Measurements from ENCODE around the gene PSME3. TPM values are rescaled to one million over a fixed set of nuclear protein-coding genes. Genes with fewer than 3 reads are reported as not detected.
"Not testable (repeated sequence)": the region's sequence is repeated elsewhere in the genome, so short reads cannot be mapped to it uniquely, and the experiment has no call there.

Gene PSME3
- total RNA-seq, 1 donor from 2014 or later: 62.6 TPM

DNA sequence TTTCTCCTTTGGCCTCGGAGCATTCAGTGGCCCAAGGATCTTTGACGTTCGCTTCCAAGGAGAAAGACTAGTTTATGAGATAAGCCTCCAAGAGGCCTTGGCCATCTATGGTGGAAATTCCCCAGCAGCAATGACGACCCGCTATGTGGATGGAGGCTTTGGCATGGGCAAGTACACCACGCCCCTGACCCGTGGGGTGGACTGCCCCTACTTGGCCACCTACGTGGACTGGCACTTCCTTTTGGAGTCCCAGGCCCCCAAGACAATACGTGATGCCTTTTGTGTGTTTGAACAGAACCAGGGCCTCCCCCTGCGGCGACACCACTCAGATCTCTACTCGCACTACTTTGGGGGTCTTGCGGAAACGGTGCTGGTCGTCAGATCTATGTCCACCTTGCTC is 19.2 kb downstream of the PSME3 start:
- Histone ChIP-seq H3K27me3 (ENCODE audit: low read depth) (peaks cover 13% of the 10 kb centered on the region), H3K4me3 (peak overlapping the region; percentile 56), H3K9me3 (replicated peaks) (no peaks in the 10 kb centered on the region), H3K27ac (replicated peaks) (peak overlapping the region; percentile 52), H3K4me1 (peaks cover 16% of the 10 kb centered on the region), H3K36me3 (no peaks in the 10 kb centered on the region)
- intact Hi-C loops (cut with micrococcal nuclease): no loop called here
- TF ChIP-seq, protein P1, sequence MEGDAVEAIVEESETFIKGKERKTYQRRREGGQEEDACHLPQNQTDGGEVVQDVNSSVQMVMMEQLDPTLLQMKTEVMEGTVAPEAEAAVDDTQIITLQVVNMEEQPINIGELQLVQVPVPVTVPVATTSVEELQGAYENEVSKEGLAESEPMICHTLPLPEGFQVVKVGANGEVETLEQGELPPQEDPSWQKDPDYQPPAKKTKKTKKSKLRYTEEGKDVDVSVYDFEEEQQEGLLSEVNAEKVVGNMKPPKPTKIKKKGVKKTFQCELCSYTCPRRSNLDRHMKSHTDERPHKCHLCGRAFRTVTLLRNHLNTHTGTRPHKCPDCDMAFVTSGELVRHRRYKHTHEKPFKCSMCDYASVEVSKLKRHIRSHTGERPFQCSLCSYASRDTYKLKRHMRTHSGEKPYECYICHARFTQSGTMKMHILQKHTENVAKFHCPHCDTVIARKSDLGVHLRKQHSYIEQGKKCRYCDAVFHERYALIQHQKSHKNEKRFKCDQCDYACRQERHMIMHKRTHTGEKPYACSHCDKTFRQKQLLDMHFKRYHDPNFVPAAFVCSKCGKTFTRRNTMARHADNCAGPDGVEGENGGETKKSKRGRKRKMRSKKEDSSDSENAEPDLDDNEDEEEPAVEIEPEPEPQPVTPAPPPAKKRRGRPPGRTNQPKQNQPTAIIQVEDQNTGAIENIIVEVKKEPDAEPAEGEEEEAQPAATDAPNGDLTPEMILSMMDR (IDR thresholded peaks at IDR 0.05; ENCODE audit: borderline replicate concordance): no peak
- no peak for DNase-seq

DNA sequence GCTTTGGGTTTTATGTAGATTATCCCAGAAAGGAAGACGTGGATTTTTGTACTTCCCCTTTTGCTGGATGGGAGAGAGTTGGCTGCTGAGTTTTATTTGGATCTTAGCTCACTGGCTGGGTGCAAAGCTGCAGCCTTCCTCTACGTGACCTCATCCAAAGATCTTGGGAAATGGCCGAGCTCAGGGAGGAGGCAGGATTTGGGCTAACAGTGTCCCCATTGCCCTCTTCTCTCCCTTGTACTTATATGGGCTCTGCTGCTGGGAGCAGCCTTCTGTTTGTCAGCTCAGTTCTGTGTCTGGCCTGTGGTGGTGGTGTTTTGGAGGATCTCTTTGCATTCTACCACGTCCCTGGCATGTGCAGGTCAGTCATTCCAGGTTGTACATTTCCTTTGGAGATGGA is 19.8 kb downstream of the PSME3 start:
- TF ChIP-seq, protein P1 (IDR thresholded peaks at IDR 0.05; ENCODE audit: borderline replicate concordance): no peak
- DNase-seq: no peak
- H3K4me1 ChIP-seq: peaks cover 14% of the 10 kb centered on the region
- peak overlapping the region; percentile 56 for H3K4me3 ChIP-seq
- intact Hi-C loops (cut with micrococcal nuclease): no loop called here
- no peaks in the 10 kb centered on the region for H3K36me3 ChIP-seq
- no peaks in the 10 kb centered on the region for H3K9me3 ChIP-seq (replicated peaks)
- H3K27me3 ChIP-seq (ENCODE audit: low read depth): peaks cover 13% of the 10 kb centered on the region
- H3K27ac ChIP-seq (replicated peaks): peak overlapping the region; percentile 52

GRCh38 chr17:42853597-42853967 is 20.4 kb downstream of the PSME3 start:
- H3K4me3 ChIP-seq: peak overlapping the region; percentile 56
- peaks cover 14% of the 10 kb centered on the region for H3K4me1 ChIP-seq
- no peak for DNase-seq
- peak overlapping the region; percentile 52 for H3K27ac ChIP-seq (replicated peaks)
- H3K9me3 ChIP-seq (replicated peaks): no peaks in the 10 kb centered on the region
- intact Hi-C loops (cut with micrococcal nuclease): no loop called here
- H3K36me3 ChIP-seq: no peaks in the 10 kb centered on the region
- peaks cover 13% of the 10 kb centered on the region for H3K27me3 ChIP-seq (ENCODE audit: low read depth)
- TF ChIP-seq, protein P1 (IDR thresholded peaks at IDR 0.05; ENCODE audit: borderline replicate concordance): no peak

DNA sequence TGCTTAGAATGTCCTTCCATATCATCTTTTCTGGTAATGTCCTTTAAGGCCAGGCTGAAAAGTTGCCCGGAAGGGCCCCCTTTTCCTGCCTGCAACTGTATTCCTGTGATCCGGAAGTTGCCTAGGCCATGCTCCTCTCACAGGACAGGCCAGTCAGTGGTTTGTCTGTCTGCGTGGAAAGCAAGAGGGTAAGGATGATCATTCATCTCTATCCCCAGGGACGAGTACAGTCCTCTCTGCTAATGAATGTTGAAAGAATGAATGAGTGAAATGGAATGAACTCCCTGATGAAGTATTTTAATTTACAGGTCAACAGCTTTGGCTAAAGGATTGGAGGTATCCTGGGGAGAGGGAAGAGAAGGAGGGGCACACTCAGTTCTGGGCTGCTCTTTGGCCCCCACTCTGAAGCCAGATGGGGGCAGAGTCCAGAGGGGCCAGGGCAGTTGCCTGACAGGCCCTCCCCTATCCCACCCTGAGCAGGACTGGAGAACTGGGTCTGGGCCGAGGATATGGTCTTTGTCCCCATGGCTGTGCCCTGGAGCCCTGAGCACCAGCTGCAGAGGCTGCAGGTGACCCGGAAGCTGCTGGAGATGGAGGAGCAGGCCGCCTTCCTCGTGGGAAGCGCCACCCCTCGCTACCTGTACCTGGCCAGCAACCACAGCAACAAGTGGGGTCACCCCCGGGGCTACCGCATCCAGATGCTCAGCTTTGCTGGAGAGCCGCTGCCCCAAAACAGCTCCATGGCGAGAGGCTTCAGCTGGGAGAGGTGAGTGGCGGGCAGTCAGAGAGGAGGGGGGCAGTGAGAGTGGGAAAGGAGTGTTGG is 21.0 kb downstream of the PSME3 start:
- peak overlapping the region; percentile 52 for H3K27ac ChIP-seq (replicated peaks)
- peak overlapping the region; percentile 56 for H3K4me3 ChIP-seq
- no peaks in the 10 kb centered on the region for H3K36me3 ChIP-seq
- DNase-seq: no peak
- no peaks in the 10 kb centered on the region for H3K9me3 ChIP-seq (replicated peaks)
- TF ChIP-seq, protein P1 (IDR thresholded peaks at IDR 0.05; ENCODE audit: borderline replicate concordance): no peak
- H3K4me1 ChIP-seq: peaks cover 14% of the 10 kb centered on the region
- intact Hi-C loops (cut with micrococcal nuclease): no loop called here
- H3K27me3 ChIP-seq (ENCODE audit: low read depth): peaks cover 13% of the 10 kb centered on the region

- Histone ChIP-seq H3K27me3 (ENCODE audit: low read depth) (peaks cover 13% of the 10 kb centered on the region), H3K27ac (replicated peaks) (no peak overlapping the region), H3K4me3 (no peak overlapping the region), H3K4me1 (peaks cover 8% of the 10 kb centered on the region), H3K9me3 (replicated peaks) (no peaks in the 10 kb centered on the region), H3K36me3 (no peaks in the 10 kb centered on the region)
- TF ChIP-seq, protein P1 (IDR thresholded peaks at IDR 0.05; ENCODE audit: borderline replicate concordance): no peak
- DNase-seq: no peak
- intact Hi-C loops (cut with micrococcal nuclease): no loop called here
Measured at GRCh38 chr17:42855048-42855596, 21.9 kb downstream of the PSME3 start.

DNA sequence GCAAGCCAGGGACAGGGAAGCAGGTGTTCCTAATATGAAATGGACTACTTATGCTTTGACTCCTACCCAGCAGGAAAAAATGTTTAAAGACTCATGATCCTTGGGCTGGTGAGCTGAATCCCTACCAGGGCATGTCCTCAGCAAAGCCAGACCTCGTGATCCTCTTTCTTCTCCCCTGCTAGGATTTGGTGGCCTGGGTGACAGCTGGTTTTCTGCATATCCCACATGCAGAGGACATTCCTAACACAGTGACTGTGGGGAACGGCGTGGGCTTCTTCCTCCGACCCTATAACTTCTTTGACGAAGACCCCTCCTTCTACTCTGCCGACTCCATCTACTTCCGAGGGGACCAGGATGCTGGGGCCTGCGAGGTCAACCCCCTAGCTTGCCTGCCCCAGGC is 22.9 kb downstream of the PSME3 start:
- H3K27ac ChIP-seq (replicated peaks); H3K4me1 ChIP-seq; H3K9me3 ChIP-seq (replicated peaks); DNase-seq; H3K4me3 ChIP-seq; H3K36me3 ChIP-seq; intact Hi-C loops (cut with micrococcal nuclease): not testable (repeated sequence)
- H3K27me3 ChIP-seq (ENCODE audit: low read depth): peaks cover 13% of the 10 kb centered on the region

- intact Hi-C loops (cut with micrococcal nuclease); H3K27ac ChIP-seq (replicated peaks); DNase-seq; H3K4me1 ChIP-seq; H3K9me3 ChIP-seq (replicated peaks); H3K4me3 ChIP-seq; H3K36me3 ChIP-seq: not testable (repeated sequence)
- peaks cover 13% of the 10 kb centered on the region for H3K27me3 ChIP-seq (ENCODE audit: low read depth)
Measured at GRCh38 chr17:42856516-42856915, 23.3 kb downstream of the PSME3 start.

Measured in left ventricle myocardium inferior (tissue), 1 donor.